Measurements from ENCODE around the gene TMEM63C.

The TMEM63C gene

GRCh38 chr14:77249286-77249685 lies 67.7 kb downstream of the TMEM63C start:
- Histone ChIP-seq H3K27ac (ENCODE audit: low read length) (no peak overlapping the region), H4K20me1 (ENCODE audit: insufficient read depth, low read length) (no peaks in the 10 kb centered on the region), H3K9me2 (replicated peaks; ENCODE audit: insufficient read depth, low read length) (no peaks in the 10 kb centered on the region), H2AFZ (ENCODE audit: low read length) (no peak overlapping the region), H3F3A (ENCODE audit: insufficient read depth, low read length) (no peaks in the 10 kb centered on the region), H3K4me3 (ENCODE audit: low read length) (no peak overlapping the region), H3K4me2 (ENCODE audit: low read depth, low read length) (no peak overlapping the region), H3K79me2 (ENCODE audit: low read length) (no peaks in the 10 kb centered on the region), H3K9me3 (replicated peaks; ENCODE audit: insufficient read depth, low read length) (no peaks in the 10 kb centered on the region), H3K4me1 (ENCODE audit: low read length) (no peaks in the 10 kb centered on the region), H3K36me3 (replicated peaks; ENCODE audit: insufficient read depth, low read length) (no peaks in the 10 kb centered on the region), H3K27me3 (replicated peaks; ENCODE audit: insufficient read depth, low read length) (no peaks in the 10 kb centered on the region), H3K9ac (ENCODE audit: low read length) (no peak overlapping the region)
- TF ChIP-seq EZH2 (optimal IDR thresholded peaks at IDR 0.05; ENCODE audit: low read depth, low read length) (no peak), EZH2phosphoT487 (IDR thresholded peaks at IDR 0.05; ENCODE audit: low read length) (no peak), CTCF (IDR thresholded peaks at IDR 0.05; ENCODE audit: low read length) (no peak)
- no peak for DNase-seq

- TF ChIP-seq CTCF (IDR thresholded peaks at IDR 0.05; ENCODE audit: low read length) (no peak), EZH2phosphoT487 (IDR thresholded peaks at IDR 0.05; ENCODE audit: low read length) (no peak), EZH2 (optimal IDR thresholded peaks at IDR 0.05; ENCODE audit: low read depth, low read length) (no peak)
- H3K27ac ChIP-seq (ENCODE audit: low read length) = no peak overlapping the region
- DNase-seq = no peak
- H3K9ac ChIP-seq (ENCODE audit: low read length) = no peak overlapping the region
- H3K4me2 ChIP-seq (ENCODE audit: low read depth, low read length) = no peak overlapping the region
- no peaks in the 10 kb centered on the region for H3K4me1 ChIP-seq (ENCODE audit: low read length)
- no peaks in the 10 kb centered on the region for H3K9me2 ChIP-seq (replicated peaks; ENCODE audit: insufficient read depth, low read length)
- H3F3A ChIP-seq (ENCODE audit: insufficient read depth, low read length) = no peaks in the 10 kb centered on the region
- no peak overlapping the region for H3K4me3 ChIP-seq (ENCODE audit: low read length)
- no peaks in the 10 kb centered on the region for H4K20me1 ChIP-seq (ENCODE audit: insufficient read depth, low read length)
- H3K27me3 ChIP-seq (replicated peaks; ENCODE audit: insufficient read depth, low read length) = no peaks in the 10 kb centered on the region
- H3K79me2 ChIP-seq (ENCODE audit: low read length) = no peaks in the 10 kb centered on the region
- no peaks in the 10 kb centered on the region for H3K36me3 ChIP-seq (replicated peaks; ENCODE audit: insufficient read depth, low read length)
- H2AFZ ChIP-seq (ENCODE audit: low read length) = no peak overlapping the region
- no peaks in the 10 kb centered on the region for H3K9me3 ChIP-seq (replicated peaks; ENCODE audit: insufficient read depth, low read length)
Observed at GRCh38 chr14:77250927-77251326, 69.3 kb downstream of the TMEM63C start.

- Histone ChIP-seq H3K4me1 (ENCODE audit: low read length) (no peaks in the 10 kb centered on the region), H3K27me3 (replicated peaks; ENCODE audit: insufficient read depth, low read length) (no peaks in the 10 kb centered on the region), H3K9me2 (replicated peaks; ENCODE audit: insufficient read depth, low read length) (no peaks in the 10 kb centered on the region), H3K4me2 (ENCODE audit: low read depth, low read length) (no peak overlapping the region), H3K4me3 (ENCODE audit: low read length) (no peak overlapping the region), H3K36me3 (replicated peaks; ENCODE audit: insufficient read depth, low read length) (no peaks in the 10 kb centered on the region), H2AFZ (ENCODE audit: low read length) (no peak overlapping the region), H3F3A (ENCODE audit: insufficient read depth, low read length) (no peaks in the 10 kb centered on the region), H4K20me1 (ENCODE audit: insufficient read depth, low read length) (no peaks in the 10 kb centered on the region), H3K27ac (ENCODE audit: low read length) (no peak overlapping the region), H3K79me2 (ENCODE audit: low read length) (no peaks in the 10 kb centered on the region), H3K9ac (ENCODE audit: low read length) (no peak overlapping the region), H3K9me3 (replicated peaks; ENCODE audit: insufficient read depth, low read length) (no peaks in the 10 kb centered on the region)
- TF ChIP-seq CTCF (IDR thresholded peaks at IDR 0.05; ENCODE audit: low read length) (no peak), EZH2phosphoT487 (IDR thresholded peaks at IDR 0.05; ENCODE audit: low read length) (no peak), EZH2 (optimal IDR thresholded peaks at IDR 0.05; ENCODE audit: low read depth, low read length) (no peak)
- DNase-seq = no peak
Observed at GRCh38 chr14:77251870-77252269, 70.3 kb downstream of the TMEM63C start.

All from MM.1S (cell line).